Upper lobe of left lung (tissue), 4 donors: ENCODE results near the gene RTBDN.

Source experiments
- EP300 ChIP-seq, 4 donors: sonication (generic); formaldehyde crosslinking; IDR thresholded peaks; one replicate each; pipeline ENCODE4 v1.5.1; 2017; ENCODE audit warnings: antibody characterized with exemption in 4 of 4, control low read depth in 2 of 4
- POLR2AphosphoS5 ChIP-seq, 2 donors: sonication (generic); formaldehyde crosslinking; IDR thresholded peaks; one replicate each; pipeline ENCODE4 v1.5.1; 2017; ENCODE audit warnings: antibody characterized with exemption in 2 of 2
- TF ChIP-seq, protein P1 (sequence below), 6 experiments: fragments of 450-650 bp in 4 of 6; fragments of 200-600 bp in 2 of 6; sonication (generic) in 2 of 6; IDR thresholded peaks; one replicate each; pipeline ENCODE4 v1.5.1; 2016 to 2019; ENCODE audit warnings: antibody characterized with exemption in 6 of 6

GRCh38 chr19:12815088-12815487, 19.3 kb downstream of the RTBDN start:
- no peak for TF ChIP-seq POLR2AphosphoS5 (IDR thresholded peaks at IDR 0.05)
- no peak for TF ChIP-seq EP300 (IDR thresholded peaks at IDR 0.05)
- TF ChIP-seq, protein P1, sequence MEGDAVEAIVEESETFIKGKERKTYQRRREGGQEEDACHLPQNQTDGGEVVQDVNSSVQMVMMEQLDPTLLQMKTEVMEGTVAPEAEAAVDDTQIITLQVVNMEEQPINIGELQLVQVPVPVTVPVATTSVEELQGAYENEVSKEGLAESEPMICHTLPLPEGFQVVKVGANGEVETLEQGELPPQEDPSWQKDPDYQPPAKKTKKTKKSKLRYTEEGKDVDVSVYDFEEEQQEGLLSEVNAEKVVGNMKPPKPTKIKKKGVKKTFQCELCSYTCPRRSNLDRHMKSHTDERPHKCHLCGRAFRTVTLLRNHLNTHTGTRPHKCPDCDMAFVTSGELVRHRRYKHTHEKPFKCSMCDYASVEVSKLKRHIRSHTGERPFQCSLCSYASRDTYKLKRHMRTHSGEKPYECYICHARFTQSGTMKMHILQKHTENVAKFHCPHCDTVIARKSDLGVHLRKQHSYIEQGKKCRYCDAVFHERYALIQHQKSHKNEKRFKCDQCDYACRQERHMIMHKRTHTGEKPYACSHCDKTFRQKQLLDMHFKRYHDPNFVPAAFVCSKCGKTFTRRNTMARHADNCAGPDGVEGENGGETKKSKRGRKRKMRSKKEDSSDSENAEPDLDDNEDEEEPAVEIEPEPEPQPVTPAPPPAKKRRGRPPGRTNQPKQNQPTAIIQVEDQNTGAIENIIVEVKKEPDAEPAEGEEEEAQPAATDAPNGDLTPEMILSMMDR (IDR thresholded peaks at IDR 0.05) = no peak
